WTC11 (cell line): ENCODE results near the gene ADGRL3. TPM values are rescaled to one million over a fixed set of nuclear protein-coding genes. Genes with fewer than 3 reads are reported as not detected.

Experiments used
- ATAC-seq: fragments of 200-7000 bp; cut with Tn5 transposase; 2 replicates; pipeline ENCODE4 v1.10.0; 2021; ENCODE audit warnings: mild to moderate bottlenecking, moderate library complexity
- CTCF ChIA-PET: fragments of 300-600 bp; sonication (Branson Sonifier 250); formaldehyde crosslinking; loops from one replicate; lab custom pipeline; 2021; ENCODE audit warnings: antibody characterized with exemption; lab: Charles Lee
- POLR2A ChIA-PET: fragments of 350-600 bp; sonication (Branson Sonifier 250); formaldehyde crosslinking; loops from one replicate; lab custom pipeline; 2021; ENCODE audit warnings: antibody characterized with exemption; lab: Charles Lee
- DNase-seq: peaks from one replicate; pipeline ENCODE4 v3.0.0; 2021; ENCODE audit warnings: low spot score
- H3K27ac Mint-ChIP-seq: 2 replicates; pipeline ENCODE4 v1.8.0; 2021; ENCODE audit warnings: mixed read lengths
- H3K27me3 Mint-ChIP-seq: 2 replicates; pipeline ENCODE4 v1.8.0; 2021; ENCODE audit warnings: low read depth, mild to moderate bottlenecking, moderate library complexity, mixed read lengths
- H3K36me3 Mint-ChIP-seq: 2 replicates; pipeline ENCODE4 v1.8.0; 2021; ENCODE audit warnings: mixed read lengths
- H3K4me1 Mint-ChIP-seq: 2 replicates; pipeline ENCODE4 v1.8.0; 2022; ENCODE audit warnings: mixed read lengths
- H3K4me3 Mint-ChIP-seq: 2 replicates; pipeline ENCODE4 v1.8.0; 2021; ENCODE audit warnings: mild to moderate bottlenecking, moderate library complexity, mixed read lengths
- H3K9me3 Mint-ChIP-seq: 2 replicates; pipeline ENCODE4 v1.8.0; 2021; ENCODE audit warnings: mixed read lengths
- ATF2 ChIP-seq: sonication (generic); formaldehyde crosslinking; IDR thresholded peaks from 2 replicates; pipeline ENCODE4 v1.8.1; 2022; ENCODE audit warnings: low read depth, missing genetic modification reagents, borderline replicate concordance
- CTCF ChIP-seq: fragments of 200-600 bp; IDR thresholded peaks from 2 replicates; pipeline ENCODE4 v1.8.0; 2022; ENCODE audit warnings: antibody characterized with exemption
- FOXK1 ChIP-seq: sonication (generic); formaldehyde crosslinking; IDR thresholded peaks from 2 replicates; pipeline ENCODE4 v1.8.0; 2022; ENCODE audit warnings: mild to moderate bottlenecking, moderate library complexity, missing genetic modification reagents
- IRF2 ChIP-seq: sonication (generic); formaldehyde crosslinking; IDR thresholded peaks from 2 replicates; pipeline ENCODE4 v1.8.0; 2022; ENCODE audit warnings: low read depth, missing genetic modification reagents, borderline replicate concordance
- MLX ChIP-seq: sonication (generic); formaldehyde crosslinking; IDR thresholded peaks from 2 replicates; pipeline ENCODE4 v1.8.1; 2023; ENCODE audit warnings: mild to moderate bottlenecking, missing genetic modification reagents, moderate library complexity
- NFATC4 ChIP-seq: fragments of 250-450 bp; sonication (Bioruptor Pico); IDR thresholded peaks from 2 replicates; pipeline ENCODE4 v1.9.0; 2021; ENCODE audit warnings: mild to moderate bottlenecking
- NR1H2 ChIP-seq: sonication (generic); formaldehyde crosslinking; IDR thresholded peaks from 2 replicates; pipeline ENCODE4 v1.9.0; 2021; ENCODE audit warnings: mild to moderate bottlenecking, moderate library complexity, missing genetic modification reagents
- PRDM15 ChIP-seq: sonication (generic); formaldehyde crosslinking; IDR thresholded peaks from 2 replicates; pipeline ENCODE4 v1.8.0; 2022; ENCODE audit warnings: missing genetic modification reagents
- SMAD3 ChIP-seq: sonication (generic); formaldehyde crosslinking; IDR thresholded peaks from 2 replicates; pipeline ENCODE4 v1.8.0; 2022; ENCODE audit warnings: missing genetic modification reagents, mild to moderate bottlenecking, borderline replicate concordance
- SP1 ChIP-seq: sonication (generic); formaldehyde crosslinking; conservative IDR thresholded peaks from 2 replicates; pipeline ENCODE4 v1.8.1; 2022; ENCODE audit warnings: missing genetic modification reagents
- ZBTB21 ChIP-seq: sonication (generic); formaldehyde crosslinking; IDR thresholded peaks from 2 replicates; pipeline ENCODE4 v1.8.1; 2023; ENCODE audit warnings: mild to moderate bottlenecking, missing genetic modification reagents, borderline replicate concordance
- ZNF121 ChIP-seq: sonication (generic); formaldehyde crosslinking; IDR thresholded peaks from 2 replicates; pipeline ENCODE4 v1.8.0; 2023; ENCODE audit warnings: missing genetic modification reagents
- ZNF281 ChIP-seq: sonication (generic); formaldehyde crosslinking; IDR thresholded peaks from 2 replicates; pipeline ENCODE4 v1.8.0; 2023; ENCODE audit warnings: mild to moderate bottlenecking, missing genetic modification reagents
- ZNF317 ChIP-seq: sonication (generic); formaldehyde crosslinking; IDR thresholded peaks from 2 replicates; pipeline ENCODE4 v1.8.1; 2023; ENCODE audit warnings: low read depth, mild to moderate bottlenecking, moderate library complexity, missing genetic modification reagents, borderline replicate concordance
- ZNF396 ChIP-seq: fragments of 250-450 bp; sonication (Bioruptor Pico); IDR thresholded peaks from 2 replicates; pipeline ENCODE4 v1.8.0; 2021; ENCODE audit warnings: mild to moderate bottlenecking, moderate library complexity, borderline replicate concordance
- total RNA-seq: library from RNA; stranded (reverse); gene quantifications from 3 replicates; pipeline ENCODE4 v1.2.3, GENCODE V29; 2021
- TF ChIP-seq, protein P1 (sequence below): sonication (generic); formaldehyde crosslinking; IDR thresholded peaks from 2 replicates; pipeline ENCODE4 v1.8.0; 2022; ENCODE audit warnings: mild to moderate bottlenecking, missing genetic modification reagents
- TF ChIP-seq, protein P2 (sequence below): sonication (generic); formaldehyde crosslinking; conservative IDR thresholded peaks from 2 replicates; pipeline ENCODE4 v1.8.1; 2022; ENCODE audit warnings: mild to moderate bottlenecking, missing genetic modification reagents
- TF ChIP-seq, protein P3 (sequence below): fragments of 250-450 bp; sonication (Bioruptor Pico); IDR thresholded peaks from 2 replicates; pipeline ENCODE4 v1.9.0; 2021; ENCODE audit warnings: mild to moderate bottlenecking, borderline replicate concordance
- TF ChIP-seq, protein P4 (sequence below): sonication (generic); formaldehyde crosslinking; IDR thresholded peaks from 2 replicates; pipeline ENCODE4 v1.8.0; 2022; ENCODE audit warnings: mild to moderate bottlenecking, missing genetic modification reagents

The ADGRL3 gene
- total RNA-seq, 1 experiment from 2014 or later: 8.7 TPM

GRCh38 chr4:61273233-61273632, 73.1 kb downstream of the ADGRL3 start:
- ATAC-seq (no peak), DNase-seq (no peak)
- TF ChIP-seq, protein P1, sequence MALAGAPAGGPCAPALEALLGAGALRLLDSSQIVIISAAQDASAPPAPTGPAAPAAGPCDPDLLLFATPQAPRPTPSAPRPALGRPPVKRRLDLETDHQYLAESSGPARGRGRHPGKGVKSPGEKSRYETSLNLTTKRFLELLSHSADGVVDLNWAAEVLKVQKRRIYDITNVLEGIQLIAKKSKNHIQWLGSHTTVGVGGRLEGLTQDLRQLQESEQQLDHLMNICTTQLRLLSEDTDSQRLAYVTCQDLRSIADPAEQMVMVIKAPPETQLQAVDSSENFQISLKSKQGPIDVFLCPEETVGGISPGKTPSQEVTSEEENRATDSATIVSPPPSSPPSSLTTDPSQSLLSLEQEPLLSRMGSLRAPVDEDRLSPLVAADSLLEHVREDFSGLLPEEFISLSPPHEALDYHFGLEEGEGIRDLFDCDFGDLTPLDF: no peak
- TF ChIP-seq SP1 (CRISPR knock-in tag): no peak
- no peak for TF ChIP-seq ZNF121 (CRISPR knock-in tag)
- no peak for TF ChIP-seq ZNF281 (CRISPR knock-in tag)
- TF ChIP-seq ZNF396 (CRISPR knock-in tag): no peak
- no peak for TF ChIP-seq ATF2 (CRISPR knock-in tag)
- no peak for TF ChIP-seq MLX (CRISPR knock-in tag)
- TF ChIP-seq IRF2 (CRISPR knock-in tag): no peak
- TF ChIP-seq, protein P2, sequence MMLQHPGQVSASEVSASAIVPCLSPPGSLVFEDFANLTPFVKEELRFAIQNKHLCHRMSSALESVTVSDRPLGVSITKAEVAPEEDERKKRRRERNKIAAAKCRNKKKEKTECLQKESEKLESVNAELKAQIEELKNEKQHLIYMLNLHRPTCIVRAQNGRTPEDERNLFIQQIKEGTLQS (CRISPR knock-in tag): no peak
- TF ChIP-seq PRDM15 (CRISPR knock-in tag): no peak
- TF ChIP-seq SMAD3 (CRISPR knock-in tag): no peak
- TF ChIP-seq FOXK1 (CRISPR knock-in tag): no peak
- no peak for TF ChIP-seq ZBTB21
- TF ChIP-seq ZNF317 (CRISPR knock-in tag): no peak
- no peak for TF ChIP-seq NFATC4
- no peak overlapping the region for H3K4me3 Mint-ChIP-seq
- ChIA-PET POLR2A (no interaction called here), CTCF (no interaction called here)
- H3K9me3 Mint-ChIP-seq: no peaks in the 10 kb centered on the region
- peaks cover 43% of the 10 kb centered on the region for H3K4me1 Mint-ChIP-seq
- H3K36me3 Mint-ChIP-seq: no peaks in the 10 kb centered on the region
- no peak overlapping the region for H3K27ac Mint-ChIP-seq
- no peaks in the 10 kb centered on the region for H3K27me3 Mint-ChIP-seq

DNA sequence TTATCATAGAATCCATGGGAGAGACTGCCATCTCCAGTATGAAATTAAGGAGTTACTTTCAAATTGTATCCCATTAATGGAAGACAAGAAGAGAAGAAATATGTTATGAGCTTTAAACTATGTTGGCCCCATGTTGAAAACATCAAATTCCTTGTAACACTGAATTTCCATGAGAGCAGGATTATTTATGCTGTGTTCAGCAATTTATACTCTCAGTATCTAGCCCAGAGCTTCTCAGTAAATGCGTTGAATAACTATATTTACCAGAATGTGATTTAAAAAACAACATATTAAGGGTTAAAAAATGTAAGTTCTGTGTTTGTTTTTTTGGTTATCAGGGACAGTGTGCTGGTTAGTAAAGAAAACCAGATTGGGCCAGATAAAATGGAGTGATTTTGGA, 74.2 kb downstream of the ADGRL3 start:
- Mint-ChIP-seq H3K27ac (no peak overlapping the region), H3K4me1 (peaks cover 38% of the 10 kb centered on the region), H3K36me3 (no peaks in the 10 kb centered on the region), H3K4me3 (no peak overlapping the region), H3K9me3 (no peaks in the 10 kb centered on the region), H3K27me3 (no peaks in the 10 kb centered on the region)
- ChIA-PET POLR2A (no interaction called here), CTCF (no interaction called here)
- ATAC-seq (no peak), DNase-seq (no peak)
- TF ChIP-seq CTCF (no peak), NR1H2 (CRISPR knock-in tag) (no peak)
- TF ChIP-seq, protein P3, sequence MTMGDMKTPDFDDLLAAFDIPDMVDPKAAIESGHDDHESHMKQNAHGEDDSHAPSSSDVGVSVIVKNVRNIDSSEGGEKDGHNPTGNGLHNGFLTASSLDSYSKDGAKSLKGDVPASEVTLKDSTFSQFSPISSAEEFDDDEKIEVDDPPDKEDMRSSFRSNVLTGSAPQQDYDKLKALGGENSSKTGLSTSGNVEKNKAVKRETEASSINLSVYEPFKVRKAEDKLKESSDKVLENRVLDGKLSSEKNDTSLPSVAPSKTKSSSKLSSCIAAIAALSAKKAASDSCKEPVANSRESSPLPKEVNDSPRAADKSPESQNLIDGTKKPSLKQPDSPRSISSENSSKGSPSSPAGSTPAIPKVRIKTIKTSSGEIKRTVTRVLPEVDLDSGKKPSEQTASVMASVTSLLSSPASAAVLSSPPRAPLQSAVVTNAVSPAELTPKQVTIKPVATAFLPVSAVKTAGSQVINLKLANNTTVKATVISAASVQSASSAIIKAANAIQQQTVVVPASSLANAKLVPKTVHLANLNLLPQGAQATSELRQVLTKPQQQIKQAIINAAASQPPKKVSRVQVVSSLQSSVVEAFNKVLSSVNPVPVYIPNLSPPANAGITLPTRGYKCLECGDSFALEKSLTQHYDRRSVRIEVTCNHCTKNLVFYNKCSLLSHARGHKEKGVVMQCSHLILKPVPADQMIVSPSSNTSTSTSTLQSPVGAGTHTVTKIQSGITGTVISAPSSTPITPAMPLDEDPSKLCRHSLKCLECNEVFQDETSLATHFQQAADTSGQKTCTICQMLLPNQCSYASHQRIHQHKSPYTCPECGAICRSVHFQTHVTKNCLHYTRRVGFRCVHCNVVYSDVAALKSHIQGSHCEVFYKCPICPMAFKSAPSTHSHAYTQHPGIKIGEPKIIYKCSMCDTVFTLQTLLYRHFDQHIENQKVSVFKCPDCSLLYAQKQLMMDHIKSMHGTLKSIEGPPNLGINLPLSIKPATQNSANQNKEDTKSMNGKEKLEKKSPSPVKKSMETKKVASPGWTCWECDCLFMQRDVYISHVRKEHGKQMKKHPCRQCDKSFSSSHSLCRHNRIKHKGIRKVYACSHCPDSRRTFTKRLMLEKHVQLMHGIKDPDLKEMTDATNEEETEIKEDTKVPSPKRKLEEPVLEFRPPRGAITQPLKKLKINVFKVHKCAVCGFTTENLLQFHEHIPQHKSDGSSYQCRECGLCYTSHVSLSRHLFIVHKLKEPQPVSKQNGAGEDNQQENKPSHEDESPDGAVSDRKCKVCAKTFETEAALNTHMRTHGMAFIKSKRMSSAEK: no peak
- TF ChIP-seq, protein P4, sequence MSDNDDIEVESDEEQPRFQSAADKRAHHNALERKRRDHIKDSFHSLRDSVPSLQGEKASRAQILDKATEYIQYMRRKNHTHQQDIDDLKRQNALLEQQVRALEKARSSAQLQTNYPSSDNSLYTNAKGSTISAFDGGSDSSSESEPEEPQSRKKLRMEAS (CRISPR knock-in tag): no peak
